ENCODE measurements around the gene ZMYM4.
"Not testable (repeated sequence)": the region's sequence is repeated elsewhere in the genome, so short reads cannot be mapped to it uniquely, and the experiment has no call there.

Gene ZMYM4

DNA sequence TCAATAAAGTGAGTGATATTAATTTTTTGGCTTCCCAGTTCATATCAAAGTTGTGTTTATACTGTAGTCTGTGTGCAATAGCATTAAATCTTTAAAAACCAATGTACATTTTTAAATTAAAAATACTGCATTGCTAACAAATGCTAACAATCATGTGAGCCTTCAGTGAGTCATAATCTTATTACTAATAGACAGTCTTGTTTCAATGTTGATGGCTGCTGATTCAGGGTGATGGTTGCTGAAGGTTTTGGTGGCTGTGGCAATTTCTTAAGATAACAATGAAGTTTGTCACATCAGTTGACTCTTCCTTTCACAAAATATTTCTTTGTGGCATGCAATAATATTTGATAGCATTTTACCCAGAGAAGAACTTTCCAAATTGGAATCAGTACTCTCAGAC is 109.0 kb downstream of the ZMYM4 start:
- TF ChIP-seq, protein P1, sequence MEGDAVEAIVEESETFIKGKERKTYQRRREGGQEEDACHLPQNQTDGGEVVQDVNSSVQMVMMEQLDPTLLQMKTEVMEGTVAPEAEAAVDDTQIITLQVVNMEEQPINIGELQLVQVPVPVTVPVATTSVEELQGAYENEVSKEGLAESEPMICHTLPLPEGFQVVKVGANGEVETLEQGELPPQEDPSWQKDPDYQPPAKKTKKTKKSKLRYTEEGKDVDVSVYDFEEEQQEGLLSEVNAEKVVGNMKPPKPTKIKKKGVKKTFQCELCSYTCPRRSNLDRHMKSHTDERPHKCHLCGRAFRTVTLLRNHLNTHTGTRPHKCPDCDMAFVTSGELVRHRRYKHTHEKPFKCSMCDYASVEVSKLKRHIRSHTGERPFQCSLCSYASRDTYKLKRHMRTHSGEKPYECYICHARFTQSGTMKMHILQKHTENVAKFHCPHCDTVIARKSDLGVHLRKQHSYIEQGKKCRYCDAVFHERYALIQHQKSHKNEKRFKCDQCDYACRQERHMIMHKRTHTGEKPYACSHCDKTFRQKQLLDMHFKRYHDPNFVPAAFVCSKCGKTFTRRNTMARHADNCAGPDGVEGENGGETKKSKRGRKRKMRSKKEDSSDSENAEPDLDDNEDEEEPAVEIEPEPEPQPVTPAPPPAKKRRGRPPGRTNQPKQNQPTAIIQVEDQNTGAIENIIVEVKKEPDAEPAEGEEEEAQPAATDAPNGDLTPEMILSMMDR (conservative IDR thresholded peaks at IDR 0.05; ENCODE audit: low read depth, low read length) = no peak
- DNase-seq (ENCODE audit: low read depth) = peak; percentile 17
- H3K4me3 ChIP-seq (ENCODE audit: low read length) = no peak overlapping the region

DNA sequence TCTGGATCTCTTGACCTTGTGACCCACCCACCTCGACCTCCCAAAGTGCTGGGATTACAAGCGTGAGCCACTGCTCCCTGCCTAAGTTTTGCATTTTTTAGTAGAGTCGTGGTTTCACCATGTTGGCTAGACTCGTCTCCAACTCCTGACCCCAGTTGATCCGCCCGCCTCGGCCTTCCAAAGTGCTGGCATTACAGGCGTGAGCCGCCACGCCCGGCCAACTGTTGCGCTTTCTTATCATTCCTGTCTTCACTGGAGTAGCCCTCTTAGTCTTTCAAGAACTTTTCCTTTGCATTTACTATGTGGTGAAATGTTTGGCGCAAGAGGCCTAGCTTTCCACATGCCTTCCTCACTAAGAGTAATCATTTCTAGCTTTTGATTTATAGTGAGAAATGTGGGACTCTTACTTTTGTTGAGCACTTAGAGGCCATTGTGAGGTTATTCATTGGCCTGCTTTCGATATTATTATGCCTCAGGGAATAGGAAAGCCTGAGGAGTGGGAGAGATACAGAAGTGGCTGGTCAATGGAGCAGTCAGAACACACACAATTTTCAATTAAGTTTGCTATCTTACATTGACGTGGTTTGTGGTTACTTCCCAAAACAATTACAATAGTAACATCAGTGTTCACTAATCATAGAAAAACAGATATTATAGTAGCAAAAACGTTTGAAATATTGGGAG is 111.0 kb downstream of the ZMYM4 start:
- DNase-seq (ENCODE audit: low read depth) = no peak
- H3K4me3 ChIP-seq (ENCODE audit: low read length) = no peak overlapping the region
- TF ChIP-seq, protein P1 (conservative IDR thresholded peaks at IDR 0.05; ENCODE audit: low read depth, low read length) = no peak

- not testable (repeated sequence) for DNase-seq (ENCODE audit: low read depth); H3K4me3 ChIP-seq (ENCODE audit: low read length)
Observed at GRCh38 chr1:35380111-35380510, 111.6 kb downstream of the ZMYM4 start.

GRCh38 chr1:35382107-35382506 is 113.6 kb downstream of the ZMYM4 start:
- H3K4me3 ChIP-seq (ENCODE audit: low read length) = no peak overlapping the region
- no peak for DNase-seq (ENCODE audit: low read depth)
- TF ChIP-seq, protein P1 (conservative IDR thresholded peaks at IDR 0.05; ENCODE audit: low read depth, low read length) = no peak

GRCh38 chr1:35386290-35386689 is 117.8 kb downstream of the ZMYM4 start:
- TF ChIP-seq, protein P1 (conservative IDR thresholded peaks at IDR 0.05; ENCODE audit: low read depth, low read length) = no peak
- no peak for DNase-seq (ENCODE audit: low read depth)
- no peak overlapping the region for H3K4me3 ChIP-seq (ENCODE audit: low read length)

DNA sequence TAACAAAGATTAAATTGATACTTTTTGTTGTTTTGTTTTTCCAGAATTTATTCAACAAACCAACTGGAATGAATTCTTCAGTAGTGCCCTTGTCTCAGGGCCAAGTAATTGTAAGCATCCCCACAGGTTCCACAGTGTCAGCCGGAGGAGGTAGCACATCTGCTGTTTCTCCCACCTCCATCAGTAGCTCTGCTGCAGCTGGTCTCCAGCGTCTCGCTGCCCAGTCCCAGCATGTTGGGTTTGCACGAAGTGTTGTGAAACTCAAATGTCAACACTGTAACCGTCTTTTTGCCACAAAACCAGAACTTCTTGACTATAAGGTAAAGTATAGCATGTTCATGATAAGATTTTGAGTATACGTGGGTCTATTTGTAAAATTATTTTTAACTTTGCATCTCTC is 118.5 kb downstream of the ZMYM4 start:
- TF ChIP-seq, protein P1 (conservative IDR thresholded peaks at IDR 0.05; ENCODE audit: low read depth, low read length) = no peak
- H3K4me3 ChIP-seq (ENCODE audit: low read length) = no peak overlapping the region
- no peak for DNase-seq (ENCODE audit: low read depth)

DNA sequence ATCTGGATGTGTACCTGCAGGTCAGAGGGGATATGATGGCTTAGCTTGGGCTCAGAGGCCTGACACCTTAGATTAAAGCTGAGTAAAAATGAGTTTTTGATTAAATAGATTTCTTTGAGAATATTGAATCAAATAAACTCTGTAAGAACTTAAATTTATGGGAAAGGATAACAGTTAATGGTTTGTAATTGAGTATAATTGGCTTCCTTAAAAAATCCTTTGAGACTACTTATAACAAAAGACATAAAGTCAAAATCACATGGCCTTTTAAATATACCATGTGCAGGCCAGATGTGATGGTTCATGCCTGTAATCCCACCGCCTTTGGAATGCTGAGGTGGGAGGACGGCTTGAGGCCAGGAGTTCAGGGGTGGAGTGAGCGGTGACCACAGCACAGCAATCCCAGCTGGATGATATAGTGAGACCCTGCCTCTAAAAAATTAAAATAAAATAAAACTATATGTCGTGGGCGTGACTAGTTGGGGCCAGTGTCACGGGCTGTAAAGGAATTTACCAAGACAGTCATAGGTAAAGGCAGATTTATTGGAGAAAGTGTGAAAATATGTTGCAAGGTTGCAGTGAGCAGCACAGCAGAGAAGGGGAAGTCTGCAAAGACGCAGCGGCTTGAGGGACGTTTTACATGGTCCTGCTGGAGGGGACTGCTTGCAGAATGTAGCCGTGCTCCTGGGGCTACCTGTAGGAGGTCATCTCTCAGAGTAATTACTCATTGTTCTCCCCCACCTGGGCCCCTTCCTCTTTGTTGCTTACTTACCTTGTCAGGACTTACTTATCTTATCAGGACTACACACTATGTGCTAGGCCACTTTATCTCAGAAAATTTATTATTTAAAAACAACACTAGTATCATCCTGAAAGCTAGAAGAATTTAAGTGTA is 122.3 kb downstream of the ZMYM4 start:
- TF ChIP-seq, protein P1 (conservative IDR thresholded peaks at IDR 0.05; ENCODE audit: low read depth, low read length) = no peak
- H3K4me3 ChIP-seq (ENCODE audit: low read length) = no peak overlapping the region
- DNase-seq (ENCODE audit: low read depth) = no peak

Measured in retinal pigment epithelial cell (primary cell).